Measurements from ENCODE around the gene PODXL.

PODXL gene

DNA sequence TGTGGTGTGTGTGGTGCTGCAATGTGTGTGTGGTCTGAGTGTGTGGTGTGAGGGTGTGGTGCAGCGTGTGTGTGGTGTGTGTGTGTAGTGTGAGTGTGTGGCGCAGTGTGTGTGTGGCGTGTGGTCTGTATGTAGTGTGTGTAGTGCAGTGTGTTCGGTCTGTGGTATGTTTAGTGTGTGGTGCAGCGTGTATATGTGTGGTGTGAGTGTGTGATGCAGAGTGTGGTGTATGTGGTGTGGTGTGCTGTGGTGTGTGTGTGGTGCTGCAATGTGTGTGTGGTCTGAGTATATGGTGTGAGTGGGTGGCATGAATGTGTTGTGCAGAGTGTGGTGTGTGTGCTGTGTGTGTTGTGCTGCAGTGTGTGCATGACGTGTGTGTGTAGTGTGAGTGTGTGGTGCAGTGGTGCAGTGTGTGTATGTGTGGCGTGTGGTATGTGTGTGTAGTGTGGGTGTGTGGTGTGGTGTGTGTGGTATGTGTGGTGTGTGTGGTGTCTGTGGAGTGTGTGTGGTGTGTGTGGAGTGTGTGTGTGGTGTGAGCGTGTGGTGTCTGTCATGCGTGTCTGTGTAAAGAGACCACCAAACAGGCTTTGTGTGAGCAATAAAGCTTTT is 31.0 kb upstream of the PODXL start:
- Histone ChIP-seq H3K4me3 (replicated peaks; ENCODE audit: low read depth, low read length) (no peak overlapping the region), H3K27me3 (replicated peaks; ENCODE audit: control insufficient read depth, insufficient read depth, low read length) (no peaks in the 10 kb centered on the region; the same call in 1 of the 2 replicates), H3K36me3 (ENCODE audit: control insufficient read depth, insufficient read depth, low read length) (no peaks in the 10 kb centered on the region)
- TF ChIP-seq CTCF (IDR thresholded peaks at IDR 0.05; ENCODE audit: insufficient read depth, low read length, poor library complexity, severe bottlenecking) = no peak
- no peak for DNase-seq (ENCODE audit: extremely low read depth, insufficient read length)

DNA sequence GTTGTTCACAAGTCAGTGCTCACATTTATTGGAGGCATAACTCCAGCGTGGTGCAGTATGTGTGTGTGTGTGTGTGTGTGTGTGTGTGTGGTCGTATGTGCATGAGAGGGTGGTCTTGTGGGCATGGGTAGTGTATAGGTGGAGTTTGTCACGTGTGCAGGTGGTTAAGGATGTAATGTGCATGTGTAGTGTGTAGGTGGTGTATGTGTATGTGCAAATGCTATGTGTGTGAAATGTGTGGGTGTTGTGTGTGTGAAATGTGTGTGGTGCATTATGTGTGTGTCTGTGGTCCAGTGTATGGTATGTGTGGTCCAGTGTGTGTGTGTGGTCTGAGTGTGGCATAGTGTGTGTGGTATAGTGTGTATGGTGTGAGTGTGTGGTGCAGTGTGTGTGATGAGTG is 30.3 kb upstream of the PODXL start:
- Histone ChIP-seq H3K4me3 (replicated peaks; ENCODE audit: low read depth, low read length) (no peak overlapping the region), H3K27me3 (replicated peaks; ENCODE audit: control insufficient read depth, insufficient read depth, low read length) (no peaks in the 10 kb centered on the region; the same call in 1 of the 2 replicates), H3K36me3 (ENCODE audit: control insufficient read depth, insufficient read depth, low read length) (no peaks in the 10 kb centered on the region)
- no peak for TF ChIP-seq CTCF (IDR thresholded peaks at IDR 0.05; ENCODE audit: insufficient read depth, low read length, poor library complexity, severe bottlenecking)
- DNase-seq (ENCODE audit: extremely low read depth, insufficient read length) = no peak

DNA sequence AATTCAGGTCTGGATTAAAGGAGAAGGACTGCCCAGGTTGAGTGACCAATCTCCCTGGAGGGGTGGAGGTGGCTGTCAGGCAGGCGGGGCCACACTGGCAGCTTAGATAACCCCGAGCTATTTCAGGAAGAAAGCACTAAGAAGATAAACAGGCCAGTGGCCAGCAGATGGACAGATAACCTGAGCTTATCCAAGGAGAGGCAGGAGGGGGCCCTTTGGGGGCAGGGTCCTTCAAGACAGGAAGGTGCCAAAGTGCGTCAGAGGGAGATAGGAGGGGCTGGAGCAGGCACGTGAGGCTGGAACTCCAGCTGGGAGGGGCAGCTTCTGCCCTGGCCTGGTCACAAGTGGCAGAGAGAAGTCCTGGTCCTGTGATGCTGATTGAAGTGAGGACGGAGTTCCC is 29.8 kb upstream of the PODXL start:
- Histone ChIP-seq H3K27me3 (replicated peaks; ENCODE audit: control insufficient read depth, insufficient read depth, low read length) (no peaks in the 10 kb centered on the region; the same call in 1 of the 2 replicates), H3K36me3 (ENCODE audit: control insufficient read depth, insufficient read depth, low read length) (no peaks in the 10 kb centered on the region), H3K4me3 (replicated peaks; ENCODE audit: low read depth, low read length) (no peak overlapping the region)
- DNase-seq (ENCODE audit: extremely low read depth, insufficient read length) = no peak
- TF ChIP-seq CTCF (IDR thresholded peaks at IDR 0.05; ENCODE audit: insufficient read depth, low read length, poor library complexity, severe bottlenecking) = no peak

DNA sequence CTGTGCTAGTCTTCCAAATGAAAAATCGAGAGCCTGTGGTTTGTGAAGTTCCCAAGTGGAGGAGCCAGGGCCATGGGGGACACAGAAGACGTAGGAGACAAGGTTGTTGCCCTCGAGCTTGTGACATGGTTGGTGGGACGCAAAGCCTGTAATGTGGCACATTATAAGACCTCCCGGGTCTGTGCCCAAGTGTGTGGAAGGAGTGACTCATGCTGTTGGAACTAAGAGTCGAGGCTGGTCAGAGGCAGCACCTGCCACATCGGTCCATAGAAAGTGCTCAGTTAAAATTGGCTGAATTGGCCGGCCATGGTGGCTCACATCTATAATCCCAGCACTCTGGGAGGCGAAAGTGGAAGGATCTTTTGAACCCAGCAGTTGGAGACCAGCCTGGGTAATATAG is 27.0 kb upstream of the PODXL start:
- Histone ChIP-seq H3K4me3 (replicated peaks; ENCODE audit: low read depth, low read length) (no peak overlapping the region), H3K27me3 (replicated peaks; ENCODE audit: control insufficient read depth, insufficient read depth, low read length) (no peaks in the 10 kb centered on the region; the same call in 1 of the 2 replicates), H3K36me3 (ENCODE audit: control insufficient read depth, insufficient read depth, low read length) (no peaks in the 10 kb centered on the region)
- TF ChIP-seq CTCF (IDR thresholded peaks at IDR 0.05; ENCODE audit: insufficient read depth, low read length, poor library complexity, severe bottlenecking) = no peak
- DNase-seq (ENCODE audit: extremely low read depth, insufficient read length) = no peak

GRCh38 chr7:131581241-131582051 is 25.0 kb upstream of the PODXL start:
- Histone ChIP-seq H3K4me3 (replicated peaks; ENCODE audit: low read depth, low read length) (no peak overlapping the region), H3K36me3 (ENCODE audit: control insufficient read depth, insufficient read depth, low read length) (no peaks in the 10 kb centered on the region), H3K27me3 (replicated peaks; ENCODE audit: control insufficient read depth, insufficient read depth, low read length) (no peaks in the 10 kb centered on the region)
- no peak for DNase-seq (ENCODE audit: extremely low read depth, insufficient read length)
- no peak for TF ChIP-seq CTCF (IDR thresholded peaks at IDR 0.05; ENCODE audit: insufficient read depth, low read length, poor library complexity, severe bottlenecking)
